ENCODE measurements around the gene RELN. TPM values are rescaled to one million over a fixed set of nuclear protein-coding genes. Genes with fewer than 3 reads are reported as not detected.

RELN gene
- total and polyA plus RNA-seq, 4 donors = 0.26 to 3.6 (median 1.4) TPM; not detected in 1

GRCh38 chr7:103887050-103887449, 102.4 kb downstream of the RELN start:
- Histone ChIP-seq H3K4me3 (ENCODE audit: low read length in 2 of 2) (no peak overlapping the region), H3K27ac (ENCODE audit: low read depth in 1 of 2, low read length in 2 of 2) (no peak overlapping the region), H3K4me1 (ENCODE audit: control insufficient read depth in 1 of 2, insufficient read depth in 2 of 2, low read length in 2 of 2) (no peaks in the 10 kb centered on the region), H3K36me3 (ENCODE audit: control insufficient read depth in 1 of 2, insufficient read depth in 2 of 2, low read length in 1 of 2) (no peaks in the 10 kb centered on the region), H3K27me3 (ENCODE audit: control insufficient read depth in 1 of 2, insufficient read depth in 2 of 2, low read length in 1 of 2) (no peaks in the 10 kb centered on the region), H3K9me3 (ENCODE audit: control insufficient read depth, low read length) (no peaks in the 10 kb centered on the region)
- 64 to 69% methylated on average over 3 of the region's 3 CpGs for WGBS, 2 donors
- no peak for DNase-seq
- no peak for ATAC-seq (ENCODE audit: low FRiP score)
- intact Hi-C loops (cut with DNase I) = no loop called here

GRCh38 chr7:103879928-103880600, 109.4 kb downstream of the RELN start:
- Histone ChIP-seq H3K27ac (ENCODE audit: low read depth in 1 of 2, low read length in 2 of 2) (no peak overlapping the region), H3K4me1 (ENCODE audit: control insufficient read depth in 1 of 2, insufficient read depth in 2 of 2, low read length in 2 of 2) (no peaks in the 10 kb centered on the region), H3K36me3 (ENCODE audit: control insufficient read depth in 1 of 2, insufficient read depth in 2 of 2, low read length in 1 of 2) (no peaks in the 10 kb centered on the region), H3K27me3 (ENCODE audit: control insufficient read depth in 1 of 2, insufficient read depth in 2 of 2, low read length in 1 of 2) (no peaks in the 10 kb centered on the region), H3K4me3 (ENCODE audit: low read length in 2 of 2) (no peak overlapping the region), H3K9me3 (ENCODE audit: control insufficient read depth, low read length) (no peaks in the 10 kb centered on the region)
- DNase-seq (no peak), ATAC-seq (ENCODE audit: low FRiP score) (no peak)
- intact Hi-C loops (cut with DNase I) = no loop called here
- 85 to 88% methylated on average over 3 of the region's 3 CpGs for WGBS, 2 donors

GRCh38 chr7:103879411-103879810, 110.0 kb downstream of the RELN start:
- intact Hi-C loops (cut with DNase I) = no loop called here
- Histone ChIP-seq H3K27ac (ENCODE audit: low read depth in 1 of 2, low read length in 2 of 2) (no peak overlapping the region), H3K4me3 (ENCODE audit: low read length in 2 of 2) (no peak overlapping the region), H3K36me3 (ENCODE audit: control insufficient read depth in 1 of 2, insufficient read depth in 2 of 2, low read length in 1 of 2) (no peaks in the 10 kb centered on the region), H3K4me1 (ENCODE audit: control insufficient read depth in 1 of 2, insufficient read depth in 2 of 2, low read length in 2 of 2) (no peaks in the 10 kb centered on the region), H3K27me3 (ENCODE audit: control insufficient read depth in 1 of 2, insufficient read depth in 2 of 2, low read length in 1 of 2) (no peaks in the 10 kb centered on the region), H3K9me3 (ENCODE audit: control insufficient read depth, low read length) (no peaks in the 10 kb centered on the region)
- 41 to 50% methylated on average over 1 of the region's 1 CpG for WGBS, 2 donors
- DNase-seq (no peak), ATAC-seq (ENCODE audit: low FRiP score) (no peak)

GRCh38 chr7:103877565-103877964, 111.9 kb downstream of the RELN start:
- no peak for DNase-seq
- no peak overlapping the region for H3K4me3 ChIP-seq (ENCODE audit: low read length in 2 of 2)
- no peaks in the 10 kb centered on the region for H3K4me1 ChIP-seq (ENCODE audit: control insufficient read depth in 1 of 2, insufficient read depth in 2 of 2, low read length in 2 of 2)
- H3K36me3 ChIP-seq (ENCODE audit: control insufficient read depth in 1 of 2, insufficient read depth in 2 of 2, low read length in 1 of 2) = no peaks in the 10 kb centered on the region
- H3K27ac ChIP-seq (ENCODE audit: low read depth in 1 of 2, low read length in 2 of 2) = no peak overlapping the region
- 74 to 76% methylated on average over 3 of the region's 3 CpGs for WGBS, 2 donors
- intact Hi-C loops (cut with DNase I) = no loop called here
- no peaks in the 10 kb centered on the region for H3K27me3 ChIP-seq (ENCODE audit: control insufficient read depth in 1 of 2, insufficient read depth in 2 of 2, low read length in 1 of 2)
- no peak for ATAC-seq (ENCODE audit: low FRiP score)
- no peaks in the 10 kb centered on the region for H3K9me3 ChIP-seq (ENCODE audit: control insufficient read depth, low read length)

GRCh38 chr7:103875718-103876117, 113.7 kb downstream of the RELN start:
- no peaks in the 10 kb centered on the region for H3K36me3 ChIP-seq (ENCODE audit: control insufficient read depth in 1 of 2, insufficient read depth in 2 of 2, low read length in 1 of 2)
- H3K9me3 ChIP-seq (ENCODE audit: control insufficient read depth, low read length) = no peaks in the 10 kb centered on the region
- H3K27ac ChIP-seq (ENCODE audit: low read depth in 1 of 2, low read length in 2 of 2) = no peak overlapping the region
- DNase-seq (no peak), ATAC-seq (ENCODE audit: low FRiP score) (no peak)
- no peaks in the 10 kb centered on the region for H3K27me3 ChIP-seq (ENCODE audit: control insufficient read depth in 1 of 2, insufficient read depth in 2 of 2, low read length in 1 of 2)
- H3K4me1 ChIP-seq (ENCODE audit: control insufficient read depth in 1 of 2, insufficient read depth in 2 of 2, low read length in 2 of 2) = no peaks in the 10 kb centered on the region
- intact Hi-C loops (cut with DNase I) = no loop called here
- no peak overlapping the region for H3K4me3 ChIP-seq (ENCODE audit: low read length in 2 of 2)

- WGBS, 2 donors = 58 to 88% methylated on average over 2 of the region's 2 CpGs
- Histone ChIP-seq H3K4me3 (ENCODE audit: low read length in 2 of 2) (no peak overlapping the region), H3K27ac (ENCODE audit: low read depth in 1 of 2, low read length in 2 of 2) (no peak overlapping the region), H3K9me3 (ENCODE audit: control insufficient read depth, low read length) (no peaks in the 10 kb centered on the region), H3K4me1 (ENCODE audit: control insufficient read depth in 1 of 2, insufficient read depth in 2 of 2, low read length in 2 of 2) (no peaks in the 10 kb centered on the region), H3K27me3 (ENCODE audit: control insufficient read depth in 1 of 2, insufficient read depth in 2 of 2, low read length in 1 of 2) (no peaks in the 10 kb centered on the region), H3K36me3 (ENCODE audit: control insufficient read depth in 1 of 2, insufficient read depth in 2 of 2, low read length in 1 of 2) (no peaks in the 10 kb centered on the region)
- intact Hi-C loops (cut with DNase I) = no loop called here
- no peak for ATAC-seq (ENCODE audit: low FRiP score)
- no peak for DNase-seq
These were observed 118.0 kb downstream of the RELN start for GRCh38 chr7:103871473-103871872.

GRCh38 chr7:103870664-103871063, 118.8 kb downstream of the RELN start:
- 57 to 70% methylated on average over 3 of the region's 3 CpGs for whole genome bisulfite sequencing, 2 donors
- Histone ChIP-seq H3K27ac (ENCODE audit: low read depth in 1 of 2, low read length in 2 of 2) (no peak overlapping the region), H3K27me3 (ENCODE audit: control insufficient read depth in 1 of 2, insufficient read depth in 2 of 2, low read length in 1 of 2) (no peaks in the 10 kb centered on the region), H3K4me1 (ENCODE audit: control insufficient read depth in 1 of 2, insufficient read depth in 2 of 2, low read length in 2 of 2) (no peaks in the 10 kb centered on the region), H3K9me3 (ENCODE audit: control insufficient read depth, low read length) (no peaks in the 10 kb centered on the region), H3K4me3 (ENCODE audit: low read length in 2 of 2) (no peak overlapping the region), H3K36me3 (ENCODE audit: control insufficient read depth in 1 of 2, insufficient read depth in 2 of 2, low read length in 1 of 2) (no peaks in the 10 kb centered on the region)
- no peak for ATAC-seq (ENCODE audit: low FRiP score)
- DNase-seq = no peak
- intact Hi-C loops (cut with DNase I) = no loop called here

GRCh38 chr7:103867874-103868273, 121.6 kb downstream of the RELN start:
- no peak overlapping the region for H3K4me3 ChIP-seq (ENCODE audit: low read length in 2 of 2)
- DNase-seq = no peak
- no peaks in the 10 kb centered on the region for H3K9me3 ChIP-seq (ENCODE audit: control insufficient read depth, low read length)
- H3K27me3 ChIP-seq (ENCODE audit: control insufficient read depth in 1 of 2, insufficient read depth in 2 of 2, low read length in 1 of 2) = no peaks in the 10 kb centered on the region
- intact Hi-C loops (cut with DNase I) = no loop called here
- WGBS, 2 donors = 67 to 75% methylated on average over 2 of the region's 2 CpGs
- H3K4me1 ChIP-seq (ENCODE audit: control insufficient read depth in 1 of 2, insufficient read depth in 2 of 2, low read length in 2 of 2) = no peaks in the 10 kb centered on the region
- H3K36me3 ChIP-seq (ENCODE audit: control insufficient read depth in 1 of 2, insufficient read depth in 2 of 2, low read length in 1 of 2) = no peaks in the 10 kb centered on the region
- no peak overlapping the region for H3K27ac ChIP-seq (ENCODE audit: low read depth in 1 of 2, low read length in 2 of 2)
- ATAC-seq (ENCODE audit: low FRiP score) = no peak

GRCh38 chr7:103866919-103867318, 122.5 kb downstream of the RELN start:
- Histone ChIP-seq H3K27ac (ENCODE audit: low read depth in 1 of 2, low read length in 2 of 2) (no peak overlapping the region), H3K9me3 (ENCODE audit: control insufficient read depth, low read length) (no peaks in the 10 kb centered on the region), H3K27me3 (ENCODE audit: control insufficient read depth in 1 of 2, insufficient read depth in 2 of 2, low read length in 1 of 2) (no peaks in the 10 kb centered on the region), H3K36me3 (ENCODE audit: control insufficient read depth in 1 of 2, insufficient read depth in 2 of 2, low read length in 1 of 2) (no peaks in the 10 kb centered on the region), H3K4me1 (ENCODE audit: control insufficient read depth in 1 of 2, insufficient read depth in 2 of 2, low read length in 2 of 2) (no peaks in the 10 kb centered on the region), H3K4me3 (ENCODE audit: low read length in 2 of 2) (no peak overlapping the region)
- intact Hi-C loops (cut with DNase I) = no loop called here
- 16 to 28% methylated on average over 4 of the region's 4 CpGs for WGBS, 2 donors
- DNase-seq (no peak), ATAC-seq (ENCODE audit: low FRiP score) (no peak)

Measured in aorta (tissue), 5 donors.